ENCODE results near the gene SPAG4. TPM values are rescaled to one million over a fixed set of nuclear protein-coding genes. Genes with fewer than 3 reads are reported as not detected.

The SPAG4 gene
- total and polyA plus RNA-seq, 10 donors: 2.5 to 32.1 (median 11.5) TPM

GRCh38 chr20:35610833-35611427, 4.7 kb upstream of the SPAG4 start:
- intact Hi-C loops (cut with DNase I; ENCODE audit: low total_unique reads): loop anchor here (10.0 kb wide), 1 partner anchor 66 kb away; the partner anchor contains the start of gene ERGIC3
- Histone ChIP-seq H3K4me3 (no peak overlapping the region), H3K27me3 (replicated peaks in 1 of 7) (no peaks in the 10 kb centered on the region), H3K9me3 (no peaks in the 10 kb centered on the region), H3K4me1 (peaks cover 6 to 18% (median 8%) of the 10 kb centered on the region in 6 donors), H3K36me3 (no peaks in the 10 kb centered on the region), H3K27ac (peak overlapping the region in 3 of 8 donors; percentile 10 to 59 (median 47))
- no peak for DNase-seq
- TF ChIP-seq POLR2A (IDR thresholded peaks at IDR 0.05) (no peak), CTCF (IDR thresholded peaks at IDR 0.05 in 8 of 11, conservative IDR thresholded peaks at IDR 0.05 in 3 of 11) (no peak), POLR2AphosphoS5 (IDR thresholded peaks at IDR 0.05) (no peak)
- 86 to 96% (median 93%) methylated on average over 9 of the region's 9 CpGs for WGBS, 5 donors

GRCh38 chr20:35611482-35611881, 4.1 kb upstream of the SPAG4 start:
- peak overlapping the region in 4 of 8 donors; percentile 28 to 59 (median 51) for H3K27ac ChIP-seq
- H3K9me3 ChIP-seq: no peaks in the 10 kb centered on the region
- no peaks in the 10 kb centered on the region for H3K27me3 ChIP-seq (replicated peaks in 1 of 7)
- no peak overlapping the region for H3K4me3 ChIP-seq
- TF ChIP-seq POLR2AphosphoS5 (IDR thresholded peaks at IDR 0.05) (peak in 1 of 3 donors; percentile 38), CTCF (IDR thresholded peaks at IDR 0.05 in 8 of 11, conservative IDR thresholded peaks at IDR 0.05 in 3 of 11) (no peak), POLR2A (IDR thresholded peaks at IDR 0.05) (no peak)
- DNase-seq: no peak
- H3K36me3 ChIP-seq: no peaks in the 10 kb centered on the region
- WGBS, 5 donors: 75 to 96% (median 92%) methylated on average over 2 of the region's 2 CpGs
- peaks cover 7 to 20% (median 9%) of the 10 kb centered on the region in 6 donors for H3K4me1 ChIP-seq
- intact Hi-C loops (cut with DNase I; ENCODE audit: low total_unique reads): loop anchor here (10.0 kb wide), 1 partner anchor 67 kb away; the partner anchor contains the start of gene ERGIC3

GRCh38 chr20:35616465-35617396, 1.1 kb downstream of the SPAG4 start:
- peak; percentile 96 for DNase-seq
- intact Hi-C loops (cut with DNase I; ENCODE audit: low total_unique reads): loop anchor here (5.0 to 10.0 kb wide), 2 partner anchors 46 to 72 kb away; partner anchors contain the start of genes CPNE1, ERGIC3 and RBM12
- peaks cover 0 to 20% (median 0%) of the 10 kb centered on the region in 7 donors for H3K27me3 ChIP-seq (replicated peaks in 1 of 7)
- H3K27ac ChIP-seq: peak overlapping the region; percentile 1 to 96 (median 92)
- peak overlapping the region; percentile 30 to 81 (median 50) for H3K4me3 ChIP-seq
- peaks cover 0 to 8% (median 0%) of the 10 kb centered on the region in 6 donors for H3K36me3 ChIP-seq
- 2 to 5% (median 3%) methylated on average over 50 to 57 of the region's 57 CpGs for WGBS, 5 donors
- H3K4me1 ChIP-seq: peaks cover 23 to 65% (median 47%) of the 10 kb centered on the region in 6 donors
- H3K9me3 ChIP-seq: no peaks in the 10 kb centered on the region
- TF ChIP-seq POLR2A (IDR thresholded peaks at IDR 0.05) (peak in 1 of 3 donors; percentile 28), POLR2AphosphoS5 (IDR thresholded peaks at IDR 0.05) (peak; percentile 72 to 78 (median 73)), CTCF (IDR thresholded peaks at IDR 0.05 in 8 of 11, conservative IDR thresholded peaks at IDR 0.05 in 3 of 11) (peak in 2 of 11 experiments; percentile 9 to 12)
